Duodenal mucosa (tissue), 2 donors: Measurements from ENCODE around the gene POTEG.
"Not testable (repeated sequence)": the region's sequence is repeated elsewhere in the genome, so short reads cannot be mapped to it uniquely, and the experiment has no call there.

ENCODE experiments used
- H3K27ac ChIP-seq: one replicate; pipeline ENCODE4 v1.7.0; 2013; ENCODE audit warnings: low read depth, low read length
- H3K27me3 ChIP-seq, 2 donors: one replicate each; pipeline ENCODE4 v1.7.0; 2013; ENCODE audit warnings: low read length in 2 of 2, control low read depth in 1 of 2; ENCODE audit not compliant: insufficient read depth in 2 of 2, control insufficient read depth in 1 of 2
- H3K36me3 ChIP-seq, 2 donors: one replicate each; pipeline ENCODE4 v1.7.0; 2013; ENCODE audit warnings: low read length in 2 of 2, control low read depth in 1 of 2; ENCODE audit not compliant: insufficient read depth in 2 of 2, control insufficient read depth in 1 of 2
- H3K4me1 ChIP-seq, 2 donors: one replicate each; pipeline ENCODE4 v1.7.0; 2013; ENCODE audit warnings: low read length in 2 of 2, control low read depth in 1 of 2; ENCODE audit not compliant: insufficient read depth in 2 of 2, control insufficient read depth in 1 of 2
- H3K4me3 ChIP-seq, 2 donors: one replicate each; pipeline ENCODE4 v1.7.0; 2013; ENCODE audit warnings: low read length in 2 of 2, low read depth in 1 of 2
- H3K9ac ChIP-seq, 2 donors: one replicate each; pipeline ENCODE4 v1.7.0; 2013; ENCODE audit warnings: low read length in 2 of 2, low read depth in 1 of 2
- H3K9me3 ChIP-seq, 2 donors: one replicate each; pipeline ENCODE4 v1.7.0; 2013; ENCODE audit warnings: low read length in 2 of 2, control low read depth in 1 of 2; ENCODE audit not compliant: control insufficient read depth in 1 of 2

POTEG gene

DNA sequence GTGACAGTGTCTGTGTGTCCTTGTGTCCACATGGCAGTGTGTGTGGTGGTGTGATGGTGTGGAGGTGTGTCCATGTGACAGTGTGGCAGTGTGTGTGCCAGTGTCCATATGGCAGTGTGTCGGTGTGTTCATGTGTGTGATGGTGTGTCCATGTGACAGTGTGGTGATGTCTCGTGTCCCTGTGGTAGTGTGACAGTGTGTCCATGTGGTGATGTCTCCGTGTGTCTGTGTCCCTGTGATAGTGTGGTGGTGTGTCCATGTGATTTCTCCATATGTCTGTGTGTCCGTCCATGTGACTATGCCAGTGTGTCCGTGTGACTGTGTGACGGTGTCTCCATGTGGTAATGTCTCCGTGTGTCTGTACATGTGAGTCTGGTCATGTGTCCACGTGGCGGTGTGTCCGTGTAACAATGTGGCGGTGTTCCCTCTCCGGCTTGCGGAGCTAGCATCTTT lies 59.7 kb downstream of the POTEG start:
- H3K27ac ChIP-seq, H3K4me1 ChIP-seq, H3K4me3 ChIP-seq, H3K9ac ChIP-seq, H3K9me3 ChIP-seq, H3K36me3 ChIP-seq, H3K27me3 ChIP-seq: not testable (repeated sequence)

DNA sequence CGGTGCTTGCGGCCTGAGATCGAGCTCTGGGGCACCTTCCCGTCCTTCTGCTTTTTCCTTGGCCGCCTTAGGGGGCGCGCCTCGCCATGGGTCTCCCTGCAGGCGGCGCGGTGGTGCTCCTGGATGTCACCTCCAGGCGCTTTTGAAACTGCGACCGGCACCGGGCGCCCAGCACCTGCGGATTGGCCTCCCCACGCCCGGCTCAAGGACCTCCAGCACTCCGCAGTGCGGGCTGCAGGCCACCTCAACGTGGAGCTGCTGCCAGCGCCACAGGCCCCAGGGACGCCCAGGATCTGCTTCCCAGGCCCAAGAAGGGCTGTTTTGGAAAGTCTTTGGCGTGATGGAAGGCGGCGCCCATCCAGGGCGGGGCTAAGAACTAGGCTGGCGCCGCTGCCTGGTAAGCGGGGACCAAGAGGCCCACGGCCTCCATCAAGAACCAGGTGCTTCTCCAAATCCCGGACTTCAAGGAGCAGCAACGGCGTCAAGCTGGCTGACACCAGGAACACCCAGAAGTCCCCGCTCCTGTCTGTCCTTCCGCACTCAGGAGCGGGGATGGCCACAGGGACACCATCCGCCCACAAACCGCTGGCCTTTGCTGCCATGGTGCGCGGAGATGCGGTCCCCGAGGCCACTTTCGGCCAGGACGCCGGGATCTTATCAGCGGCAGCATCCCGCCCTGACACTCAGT lies 61.2 kb downstream of the POTEG start:
- H3K4me3 ChIP-seq, H3K27me3 ChIP-seq, H3K9ac ChIP-seq, H3K27ac ChIP-seq, H3K9me3 ChIP-seq, H3K36me3 ChIP-seq, H3K4me1 ChIP-seq: not testable (repeated sequence)

DNA sequence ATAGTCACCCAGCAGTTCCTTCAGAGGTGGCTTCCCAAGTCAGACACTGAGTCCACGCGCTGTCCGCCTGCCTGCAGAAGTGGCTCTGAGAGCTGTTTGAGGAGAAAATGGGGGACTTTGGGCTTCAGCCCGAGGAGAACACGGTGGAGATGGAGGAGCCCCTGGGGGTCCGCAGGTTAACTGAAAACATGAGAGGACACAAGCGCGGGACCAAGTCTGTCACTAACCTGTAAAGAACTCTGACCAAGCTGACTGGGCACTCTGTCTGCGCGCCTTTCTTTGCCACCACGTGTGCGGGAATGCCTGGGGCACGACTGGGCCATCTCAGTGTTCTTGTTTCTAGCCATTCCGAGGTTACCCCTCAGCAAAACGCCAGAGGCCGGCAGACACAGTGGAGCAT lies 62.4 kb downstream of the POTEG start:
- not testable (repeated sequence) for H3K9me3 ChIP-seq, H3K9ac ChIP-seq, H3K36me3 ChIP-seq, H3K27me3 ChIP-seq, H3K4me3 ChIP-seq, H3K27ac ChIP-seq, H3K4me1 ChIP-seq

- not testable (repeated sequence) for H3K36me3 ChIP-seq, H3K9me3 ChIP-seq, H3K4me3 ChIP-seq, H3K9ac ChIP-seq, H3K27me3 ChIP-seq, H3K4me1 ChIP-seq, H3K27ac ChIP-seq
Measured at GRCh38 chr14:19362803-19363202, 71.3 kb downstream of the POTEG start.

DNA sequence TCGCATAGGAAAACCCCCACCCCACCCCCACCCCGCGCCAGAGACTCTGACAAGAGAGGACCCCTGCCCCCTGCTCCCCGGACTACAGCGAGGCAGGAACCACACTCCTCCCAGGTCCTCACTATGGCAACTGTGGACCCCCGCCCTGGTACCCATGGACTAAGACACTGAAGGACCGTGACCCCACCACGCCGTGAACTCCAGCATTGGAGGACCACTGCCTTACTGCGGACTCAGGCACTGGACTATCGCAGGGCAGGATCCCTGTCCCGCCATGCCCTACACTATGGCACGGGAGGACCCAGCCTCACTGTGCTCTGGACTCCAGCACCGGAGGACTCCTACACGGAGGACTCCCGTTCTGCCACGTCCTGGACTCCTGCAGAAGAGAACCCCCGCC lies 71.8 kb downstream of the POTEG start:
- H3K36me3 ChIP-seq, H3K9me3 ChIP-seq, H3K4me1 ChIP-seq, H3K9ac ChIP-seq, H3K4me3 ChIP-seq, H3K27me3 ChIP-seq, H3K27ac ChIP-seq: not testable (repeated sequence)

DNA sequence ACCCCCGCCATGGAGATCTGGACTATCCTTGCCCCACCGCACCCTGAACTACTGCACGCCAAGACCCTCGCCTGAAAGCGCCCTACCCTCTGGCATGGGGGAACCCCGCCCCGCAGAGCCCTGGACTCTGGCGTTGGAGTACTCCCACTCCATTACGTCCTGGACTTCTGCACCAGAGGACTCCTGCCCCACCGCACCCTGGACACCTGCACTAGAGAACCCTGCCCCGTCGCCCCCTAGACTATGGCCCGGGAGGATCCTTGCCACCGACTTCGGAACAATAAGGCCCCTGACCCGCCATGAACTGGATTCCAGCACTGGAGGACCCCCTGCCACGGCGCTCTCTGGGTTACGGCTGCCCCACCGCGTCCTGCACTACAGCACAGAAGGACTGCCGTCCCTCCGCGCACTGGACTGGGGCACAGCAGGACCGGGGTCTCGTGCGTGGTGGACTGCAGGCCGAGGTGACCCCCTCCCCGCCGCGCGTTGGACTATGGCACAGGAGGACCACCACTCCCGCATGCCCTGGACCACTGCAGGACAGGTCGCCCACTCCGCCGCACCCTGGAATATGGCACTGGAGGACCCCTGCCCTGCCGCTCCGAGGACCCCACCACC lies 72.4 kb downstream of the POTEG start:
- not testable (repeated sequence) for H3K27ac ChIP-seq, H3K9ac ChIP-seq, H3K4me1 ChIP-seq, H3K4me3 ChIP-seq, H3K27me3 ChIP-seq, H3K36me3 ChIP-seq, H3K9me3 ChIP-seq

DNA sequence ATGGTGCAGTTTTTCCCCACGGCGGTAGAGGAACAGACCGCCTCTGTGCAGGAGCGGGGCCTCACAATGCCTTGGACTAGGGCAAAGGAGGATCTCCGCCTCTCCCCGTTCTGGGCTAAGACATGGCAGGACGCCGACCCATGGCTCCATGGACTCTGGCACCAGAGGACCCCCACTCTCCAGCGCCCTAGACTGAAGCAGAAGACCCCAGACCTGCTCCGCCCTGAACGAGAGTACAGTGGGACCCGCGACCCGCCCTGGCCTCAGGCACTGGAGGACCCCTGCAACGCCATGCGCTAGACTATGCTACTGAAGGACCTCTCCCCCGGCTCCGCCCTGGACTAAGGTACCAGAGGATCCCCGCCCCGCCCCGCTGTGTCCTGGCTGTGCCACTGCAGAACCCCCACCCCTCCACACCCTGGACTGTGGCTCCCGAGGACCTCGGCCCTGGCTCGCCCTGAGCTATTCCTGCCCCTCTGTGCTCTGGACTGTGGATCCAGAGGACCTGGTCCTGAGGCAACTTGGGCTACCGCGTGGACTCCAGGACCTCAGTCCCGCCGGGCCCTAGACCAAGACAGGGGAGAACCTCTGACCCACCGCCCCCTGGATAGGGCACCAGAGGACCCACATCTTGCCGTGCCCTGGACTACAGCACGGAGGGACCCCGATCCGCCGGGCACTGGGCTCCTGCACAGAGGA lies 73.1 kb downstream of the POTEG start:
- H3K27ac ChIP-seq, H3K9me3 ChIP-seq, H3K27me3 ChIP-seq, H3K4me1 ChIP-seq, H3K36me3 ChIP-seq, H3K4me3 ChIP-seq, H3K9ac ChIP-seq: not testable (repeated sequence)
